ENCODE measurements around the gene HTR6.

Gene HTR6

DNA sequence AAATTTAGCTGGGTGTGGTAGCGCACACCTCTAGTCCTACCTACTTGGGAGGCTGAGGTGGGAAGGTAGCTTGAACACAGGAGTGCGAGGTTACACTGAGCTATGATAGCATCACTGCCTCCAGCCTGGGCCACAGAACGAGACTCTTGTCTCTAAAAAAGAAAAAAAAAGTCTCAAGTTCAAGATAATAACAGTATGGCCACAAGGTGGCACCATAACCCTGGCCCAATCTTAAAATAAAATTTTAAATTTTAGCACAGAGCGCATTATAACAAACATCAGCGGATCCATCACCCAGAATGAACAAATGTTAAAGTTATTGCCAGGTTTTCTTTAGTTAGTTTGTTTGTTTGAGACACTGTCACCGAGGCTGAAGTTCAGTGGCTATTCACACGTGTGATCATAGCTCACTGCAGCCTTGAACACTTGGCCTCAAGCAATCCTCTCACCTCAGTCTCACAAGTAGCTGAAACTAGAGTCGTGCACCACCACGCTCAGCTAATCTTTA, 2.9 kb upstream of the HTR6 start:
- Histone ChIP-seq H3K36me3 (no peaks in the 10 kb centered on the region), H3K4me1 (ENCODE audit: control insufficient read depth in 1 of 2, insufficient read depth in 1 of 2, low read depth in 1 of 2, low read length in 1 of 2) (no peaks in the 10 kb centered on the region), H3K9me3 (no peaks in the 10 kb centered on the region), H3K4me3 (ENCODE audit: low read depth in 1 of 2, low read length in 1 of 2) (no peak overlapping the region), H3K27ac (no peak overlapping the region), H3K27me3 (peaks cover 73% of the 10 kb centered on the region)
- TF ChIP-seq, protein P1, sequence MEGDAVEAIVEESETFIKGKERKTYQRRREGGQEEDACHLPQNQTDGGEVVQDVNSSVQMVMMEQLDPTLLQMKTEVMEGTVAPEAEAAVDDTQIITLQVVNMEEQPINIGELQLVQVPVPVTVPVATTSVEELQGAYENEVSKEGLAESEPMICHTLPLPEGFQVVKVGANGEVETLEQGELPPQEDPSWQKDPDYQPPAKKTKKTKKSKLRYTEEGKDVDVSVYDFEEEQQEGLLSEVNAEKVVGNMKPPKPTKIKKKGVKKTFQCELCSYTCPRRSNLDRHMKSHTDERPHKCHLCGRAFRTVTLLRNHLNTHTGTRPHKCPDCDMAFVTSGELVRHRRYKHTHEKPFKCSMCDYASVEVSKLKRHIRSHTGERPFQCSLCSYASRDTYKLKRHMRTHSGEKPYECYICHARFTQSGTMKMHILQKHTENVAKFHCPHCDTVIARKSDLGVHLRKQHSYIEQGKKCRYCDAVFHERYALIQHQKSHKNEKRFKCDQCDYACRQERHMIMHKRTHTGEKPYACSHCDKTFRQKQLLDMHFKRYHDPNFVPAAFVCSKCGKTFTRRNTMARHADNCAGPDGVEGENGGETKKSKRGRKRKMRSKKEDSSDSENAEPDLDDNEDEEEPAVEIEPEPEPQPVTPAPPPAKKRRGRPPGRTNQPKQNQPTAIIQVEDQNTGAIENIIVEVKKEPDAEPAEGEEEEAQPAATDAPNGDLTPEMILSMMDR (IDR thresholded peaks at IDR 0.05) = no peak

DNA sequence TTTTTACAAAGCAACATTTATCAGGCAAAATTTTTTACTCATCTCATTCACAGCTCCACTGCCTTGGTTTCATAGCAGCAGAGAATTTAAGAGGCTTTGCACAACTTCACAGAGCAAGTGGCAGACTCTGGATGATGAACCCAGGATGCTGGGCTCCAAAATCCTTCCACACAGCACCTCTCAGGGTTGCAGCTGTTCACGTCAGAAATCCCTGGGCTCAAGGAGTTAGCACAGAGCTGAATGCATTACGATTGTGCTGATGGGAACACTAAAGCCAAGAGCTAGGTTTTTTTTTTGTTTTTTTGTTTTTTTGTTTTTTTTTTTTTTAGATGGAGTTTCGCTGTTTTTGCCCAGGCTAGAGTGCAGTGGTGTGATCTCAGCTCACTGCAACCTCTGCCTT, 2.4 kb upstream of the HTR6 start:
- Histone ChIP-seq H3K27me3 (peaks cover 78% of the 10 kb centered on the region), H3K27ac (no peak overlapping the region), H3K9me3 (no peaks in the 10 kb centered on the region), H3K36me3 (no peaks in the 10 kb centered on the region), H3K4me1 (ENCODE audit: control insufficient read depth in 1 of 2, insufficient read depth in 1 of 2, low read depth in 1 of 2, low read length in 1 of 2) (no peaks in the 10 kb centered on the region), H3K4me3 (ENCODE audit: low read depth in 1 of 2, low read length in 1 of 2) (no peak overlapping the region)
- TF ChIP-seq, protein P1 (IDR thresholded peaks at IDR 0.05) = no peak

DNA sequence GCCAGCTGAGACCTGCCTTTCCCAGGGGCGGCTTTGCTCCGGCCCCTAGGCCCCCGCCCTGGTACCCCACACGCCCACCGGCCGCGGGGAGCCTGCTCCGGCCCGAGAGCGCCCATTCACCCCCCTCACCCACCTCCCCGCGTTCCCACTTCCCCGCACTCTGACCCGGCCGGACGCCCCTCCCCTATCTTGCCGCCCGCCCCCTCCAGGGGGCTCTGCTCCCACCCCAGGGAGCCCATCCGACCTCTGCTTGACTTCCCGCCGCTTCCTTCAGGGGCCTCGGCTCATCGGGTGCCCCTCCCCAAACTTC, 466 bp downstream of the HTR6 start:
- no peaks in the 10 kb centered on the region for H3K4me1 ChIP-seq (ENCODE audit: control insufficient read depth in 1 of 2, insufficient read depth in 1 of 2, low read depth in 1 of 2, low read length in 1 of 2)
- H3K27me3 ChIP-seq = peaks cover 99% of the 10 kb centered on the region
- H3K27ac ChIP-seq = no peak overlapping the region
- H3K9me3 ChIP-seq = no peaks in the 10 kb centered on the region
- H3K4me3 ChIP-seq (ENCODE audit: low read depth in 1 of 2, low read length in 1 of 2) = no peak overlapping the region
- H3K36me3 ChIP-seq = no peaks in the 10 kb centered on the region
- TF ChIP-seq, protein P1 (IDR thresholded peaks at IDR 0.05) = no peak

DNA sequence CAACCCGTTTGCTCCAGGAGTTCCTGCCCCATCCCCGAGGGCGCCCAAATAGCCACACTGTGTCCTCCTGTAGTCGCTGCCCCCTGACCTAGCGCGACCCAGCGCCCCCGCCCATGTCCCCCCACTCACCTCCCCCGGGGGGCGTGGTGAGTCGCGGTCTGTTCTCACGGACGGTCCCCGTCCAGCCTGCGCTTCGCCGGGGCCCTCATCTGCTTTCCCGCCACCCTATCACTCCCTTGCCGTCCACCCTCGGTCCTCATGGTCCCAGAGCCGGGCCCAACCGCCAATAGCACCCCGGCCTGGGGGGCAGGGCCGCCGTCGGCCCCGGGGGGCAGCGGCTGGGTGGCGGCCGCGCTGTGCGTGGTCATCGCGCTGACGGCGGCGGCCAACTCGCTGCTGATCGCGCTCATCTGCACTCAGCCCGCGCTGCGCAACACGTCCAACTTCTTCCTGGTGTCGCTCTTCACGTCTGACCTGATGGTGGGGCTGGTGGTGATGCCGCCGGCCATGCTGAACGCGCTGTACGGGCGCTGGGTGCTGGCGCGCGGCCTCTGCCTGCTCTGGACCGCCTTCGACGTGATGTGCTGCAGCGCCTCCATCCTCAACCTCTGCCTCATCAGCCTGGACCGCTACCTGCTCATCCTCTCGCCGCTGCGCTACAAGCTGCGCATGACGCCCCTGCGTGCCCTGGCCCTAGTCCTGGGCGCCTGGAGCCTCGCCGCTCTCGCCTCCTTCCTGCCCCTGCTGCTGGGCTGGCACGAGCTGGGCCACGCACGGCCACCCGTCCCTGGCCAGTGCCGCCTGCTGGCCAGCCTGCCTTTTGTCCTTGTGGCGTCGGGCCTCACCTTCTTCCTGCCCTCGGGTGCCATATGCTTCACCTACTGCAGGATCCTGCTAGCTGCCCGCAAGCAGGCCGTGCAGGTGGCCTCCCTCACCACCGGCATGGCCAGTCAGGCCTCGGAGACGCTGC, 1.1 kb downstream of the HTR6 start:
- Histone ChIP-seq H3K36me3 (no peaks in the 10 kb centered on the region), H3K9me3 (no peaks in the 10 kb centered on the region), H3K4me1 (ENCODE audit: control insufficient read depth in 1 of 2, insufficient read depth in 1 of 2, low read depth in 1 of 2, low read length in 1 of 2) (no peaks in the 10 kb centered on the region), H3K27ac (no peak overlapping the region), H3K27me3 (peaks cover 96% of the 10 kb centered on the region), H3K4me3 (ENCODE audit: low read depth in 1 of 2, low read length in 1 of 2) (no peak overlapping the region)
- TF ChIP-seq, protein P1 (IDR thresholded peaks at IDR 0.05) = no peak

DNA sequence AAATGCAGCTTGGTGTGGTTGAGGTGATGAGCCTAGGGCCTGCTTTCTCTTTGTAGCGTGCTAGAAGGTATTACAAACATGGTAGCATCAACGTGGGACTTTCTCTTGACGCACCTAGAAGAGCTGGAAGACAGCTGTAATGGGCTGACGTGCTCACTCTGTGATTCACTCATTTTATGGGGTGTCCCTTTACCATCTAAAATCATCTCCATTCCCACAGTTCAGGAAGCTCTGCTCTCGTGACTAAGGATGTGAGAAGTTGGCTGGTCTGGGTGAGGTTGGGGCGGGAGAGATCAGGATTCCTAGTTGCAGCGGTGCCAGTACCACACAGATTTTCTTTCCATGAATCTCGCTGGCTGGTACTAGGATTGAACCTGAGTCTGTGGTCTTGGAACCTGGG, 4.2 kb downstream of the HTR6 start:
- no peak overlapping the region for H3K27ac ChIP-seq
- H3K36me3 ChIP-seq = no peaks in the 10 kb centered on the region
- no peak overlapping the region for H3K4me3 ChIP-seq (ENCODE audit: low read depth in 1 of 2, low read length in 1 of 2)
- H3K9me3 ChIP-seq = no peaks in the 10 kb centered on the region
- TF ChIP-seq, protein P1 (IDR thresholded peaks at IDR 0.05) = no peak
- no peaks in the 10 kb centered on the region for H3K4me1 ChIP-seq (ENCODE audit: control insufficient read depth in 1 of 2, insufficient read depth in 1 of 2, low read depth in 1 of 2, low read length in 1 of 2)
- H3K27me3 ChIP-seq = peaks cover 83% of the 10 kb centered on the region
